Stimulated activated CD8-positive, alpha-beta memory T cell treated with anti-CD3 and anti-CD28 coated beads, Interleukin-4, amount 100 ng/mL, for 24 hours (primary cell): ENCODE results near the gene GNB5.
"Not testable (repeated sequence)": the region's sequence is repeated elsewhere in the genome, so short reads cannot be mapped to it uniquely, and the experiment has no call there.

Experiments
- DNase-seq: peaks from one replicate; pipeline ENCODE4 v3.0.0-alpha.2; 2020; ENCODE audit warnings: low read depth

The GNB5 gene

GRCh38 chr15:52093167-52093538 is 98.0 kb downstream of the GNB5 start:
- DNase-seq: no peak

GRCh38 chr15:52090193-52090592 is 101.0 kb downstream of the GNB5 start:
- no peak for DNase-seq

- DNase-seq: no peak
These were observed 105.0 kb downstream of the GNB5 start for GRCh38 chr15:52086011-52086786.

- DNase-seq: no peak
These were observed 105.9 kb downstream of the GNB5 start for GRCh38 chr15:52085299-52085698.

- DNase-seq: no peak
These were observed 107.6 kb downstream of the GNB5 start for GRCh38 chr15:52083603-52084002.

- DNase-seq: not testable (repeated sequence)
These were observed 108.2 kb downstream of the GNB5 start for GRCh38 chr15:52083037-52083359.

- no peak for DNase-seq
These were observed 108.8 kb downstream of the GNB5 start for GRCh38 chr15:52082197-52083036.

- DNase-seq: no peak
These were observed 110.3 kb downstream of the GNB5 start for GRCh38 chr15:52080706-52081392.

- DNase-seq: no peak
These were observed 111.2 kb downstream of the GNB5 start for GRCh38 chr15:52080031-52080430.

- DNase-seq: peak; percentile 74
These were observed 112.1 kb downstream of the GNB5 start for GRCh38 chr15:52078876-52079700.

- no peak for DNase-seq
These were observed 112.9 kb downstream of the GNB5 start for GRCh38 chr15:52078197-52078875.

- no peak for DNase-seq
These were observed 114.1 kb downstream of the GNB5 start for GRCh38 chr15:52076889-52077781.

GRCh38 chr15:52071570-52071969 is 119.6 kb downstream of the GNB5 start:
- DNase-seq: no peak

- no peak for DNase-seq
These were observed 121.6 kb downstream of the GNB5 start for GRCh38 chr15:52069559-52069958.

- DNase-seq: no peak
These were observed 123.1 kb downstream of the GNB5 start for GRCh38 chr15:52068004-52068615.

- no peak for DNase-seq
These were observed 123.7 kb downstream of the GNB5 start for GRCh38 chr15:52067545-52067926.

- DNase-seq: no peak
These were observed 124.2 kb downstream of the GNB5 start for GRCh38 chr15:52066842-52067544.
